Glutamatergic neuron (in vitro differentiated cells): Measurements from ENCODE around the gene PIP5K1B. TPM values are rescaled to one million over a fixed set of nuclear protein-coding genes. Genes with fewer than 3 reads are reported as not detected.

ENCODE experiments used
- DNase-seq: peaks from one replicate; pipeline ENCODE4 v3.0.0; 2022
- H3K27ac Mint-ChIP-seq: one replicate; pipeline ENCODE4 v1.8.0; 2020; ENCODE audit warnings: mild to moderate bottlenecking, mixed read lengths, inconsistent platforms; ENCODE audit not compliant: unreplicated experiment
- H3K27me3 Mint-ChIP-seq: one replicate; pipeline ENCODE4 v1.8.0; 2020; ENCODE audit warnings: mild to moderate bottlenecking, moderate library complexity, mixed read lengths, inconsistent platforms; ENCODE audit not compliant: unreplicated experiment
- H3K36me3 Mint-ChIP-seq: one replicate; pipeline ENCODE4 v1.8.0; 2020; ENCODE audit warnings: mild to moderate bottlenecking, mixed read lengths, inconsistent platforms; ENCODE audit not compliant: unreplicated experiment
- H3K4me1 Mint-ChIP-seq: one replicate; pipeline ENCODE4 v1.8.0; 2020; ENCODE audit warnings: mild to moderate bottlenecking, low read depth, mixed read lengths, inconsistent platforms; ENCODE audit not compliant: unreplicated experiment
- H3K4me3 Mint-ChIP-seq: one replicate; pipeline ENCODE4 v1.8.0; 2020; ENCODE audit warnings: mild to moderate bottlenecking, mixed read lengths, inconsistent platforms; ENCODE audit not compliant: unreplicated experiment
- H3K9me3 Mint-ChIP-seq: one replicate; pipeline ENCODE4 v1.8.0; 2020; ENCODE audit warnings: mild to moderate bottlenecking, moderate library complexity, mixed read lengths, inconsistent platforms; ENCODE audit not compliant: unreplicated experiment
- total RNA-seq: library from RNA; stranded (reverse); fragmentation: NEBNext Ultra II Directional; extraction: Animal tissue kit (Norgen Biotek cat#: 25700); gene quantifications from one replicate; pipeline ENCODE4 v1.2.1, GENCODE V29; 2021; ENCODE audit not compliant: unreplicated experiment
- TF ChIP-seq, protein P1 (sequence below): fragments of 200-600 bp; sonication (generic); IDR thresholded peaks from one replicate; pipeline ENCODE4 v1.5.0; 2021; ENCODE audit not compliant: partially characterized antibody, unreplicated experiment

PIP5K1B gene
- total RNA-seq, 1 donor from 2014 or later, result 0.27 TPM

DNA sequence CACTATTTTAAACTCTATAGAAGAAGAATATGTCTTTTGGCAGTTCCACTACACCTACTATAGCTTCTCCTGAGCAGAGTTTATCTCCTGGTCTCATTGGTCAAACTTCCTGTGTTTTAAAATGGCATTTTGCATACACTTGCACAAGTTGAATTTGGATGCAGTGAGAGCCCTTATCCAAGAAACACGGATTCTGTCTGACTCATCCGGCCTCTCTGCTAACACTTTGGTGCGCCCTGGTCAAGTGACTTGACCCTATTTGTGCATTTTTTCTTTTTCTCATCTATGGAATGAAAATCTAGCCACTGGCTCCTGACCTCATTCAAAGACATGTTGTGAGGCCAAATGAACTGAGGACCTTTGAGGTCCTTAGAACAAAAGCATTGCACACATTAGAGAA is 20.0 kb downstream of the PIP5K1B start:
- no peaks in the 10 kb centered on the region for H3K4me1 Mint-ChIP-seq
- no peak for DNase-seq
- H3K27ac Mint-ChIP-seq, result no peak overlapping the region
- H3K4me3 Mint-ChIP-seq, result no peak overlapping the region
- TF ChIP-seq, protein P1, sequence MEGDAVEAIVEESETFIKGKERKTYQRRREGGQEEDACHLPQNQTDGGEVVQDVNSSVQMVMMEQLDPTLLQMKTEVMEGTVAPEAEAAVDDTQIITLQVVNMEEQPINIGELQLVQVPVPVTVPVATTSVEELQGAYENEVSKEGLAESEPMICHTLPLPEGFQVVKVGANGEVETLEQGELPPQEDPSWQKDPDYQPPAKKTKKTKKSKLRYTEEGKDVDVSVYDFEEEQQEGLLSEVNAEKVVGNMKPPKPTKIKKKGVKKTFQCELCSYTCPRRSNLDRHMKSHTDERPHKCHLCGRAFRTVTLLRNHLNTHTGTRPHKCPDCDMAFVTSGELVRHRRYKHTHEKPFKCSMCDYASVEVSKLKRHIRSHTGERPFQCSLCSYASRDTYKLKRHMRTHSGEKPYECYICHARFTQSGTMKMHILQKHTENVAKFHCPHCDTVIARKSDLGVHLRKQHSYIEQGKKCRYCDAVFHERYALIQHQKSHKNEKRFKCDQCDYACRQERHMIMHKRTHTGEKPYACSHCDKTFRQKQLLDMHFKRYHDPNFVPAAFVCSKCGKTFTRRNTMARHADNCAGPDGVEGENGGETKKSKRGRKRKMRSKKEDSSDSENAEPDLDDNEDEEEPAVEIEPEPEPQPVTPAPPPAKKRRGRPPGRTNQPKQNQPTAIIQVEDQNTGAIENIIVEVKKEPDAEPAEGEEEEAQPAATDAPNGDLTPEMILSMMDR, result no peak
- no peaks in the 10 kb centered on the region for H3K9me3 Mint-ChIP-seq
- H3K36me3 Mint-ChIP-seq, result peaks cover 5% of the 10 kb centered on the region
- no peaks in the 10 kb centered on the region for H3K27me3 Mint-ChIP-seq

DNA sequence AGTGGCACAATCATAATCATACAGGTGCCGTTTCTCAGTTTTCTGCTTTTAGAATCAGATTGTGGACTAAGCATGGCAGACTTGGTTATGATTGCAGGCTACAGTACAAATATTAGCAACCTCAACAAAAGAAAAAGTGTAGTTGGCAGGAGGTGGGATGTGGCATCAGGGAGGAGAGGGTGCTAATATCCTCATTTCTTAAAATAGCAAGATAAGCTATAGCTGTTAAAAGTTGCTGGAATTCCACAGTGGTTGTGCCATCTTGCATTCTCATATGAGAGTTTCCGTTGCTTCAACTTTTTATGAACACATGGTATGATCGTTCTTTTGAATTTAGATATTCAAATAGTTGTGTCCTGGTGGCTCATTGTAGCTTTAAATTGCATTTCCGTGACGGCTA is 21.4 kb downstream of the PIP5K1B start:
- Mint-ChIP-seq H3K9me3 (no peaks in the 10 kb centered on the region), H3K27me3 (no peaks in the 10 kb centered on the region), H3K36me3 (peaks cover 5% of the 10 kb centered on the region), H3K27ac (no peak overlapping the region), H3K4me3 (no peak overlapping the region), H3K4me1 (no peaks in the 10 kb centered on the region)
- TF ChIP-seq, protein P1, result no peak
- no peak for DNase-seq

DNA sequence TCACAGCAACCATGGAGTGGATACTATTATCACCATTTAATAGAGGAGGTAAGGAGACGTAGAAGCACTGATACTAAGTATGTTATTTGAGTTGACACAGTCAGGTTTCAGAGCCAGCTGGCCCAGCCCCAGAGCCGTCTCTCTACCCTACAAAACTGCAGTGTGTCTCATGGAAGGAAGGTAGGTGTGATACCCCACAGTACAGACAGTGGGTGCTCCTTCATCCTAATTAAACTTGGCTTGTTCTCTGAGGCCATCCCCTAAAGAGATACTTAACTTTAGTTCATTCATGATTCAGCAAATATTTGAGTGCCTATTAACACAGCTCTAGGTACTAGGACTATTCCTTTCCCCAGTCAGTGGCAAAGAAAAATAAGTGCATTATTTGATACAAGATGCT is 22.6 kb downstream of the PIP5K1B start:
- TF ChIP-seq, protein P1, result no peak
- no peaks in the 10 kb centered on the region for H3K27me3 Mint-ChIP-seq

DNA sequence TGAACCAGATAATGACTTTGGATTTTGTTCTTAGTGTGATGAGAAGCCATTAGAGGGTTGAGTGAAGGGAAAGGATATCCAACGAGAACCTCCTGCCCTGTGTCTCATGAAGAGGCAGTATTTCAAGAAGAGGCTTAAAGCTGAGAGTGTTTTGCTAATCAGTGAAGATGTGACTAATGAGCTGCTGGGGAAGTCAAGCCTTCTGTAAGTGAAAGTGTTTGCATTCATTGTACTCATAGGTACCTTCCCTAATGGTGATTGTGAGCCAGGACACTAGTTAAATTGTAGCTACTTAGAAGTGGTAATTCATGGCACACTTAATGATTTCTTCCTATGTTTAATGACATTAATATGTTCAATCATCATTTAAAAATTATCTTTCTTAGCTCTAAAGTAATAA is 23.7 kb downstream of the PIP5K1B start:
- peaks cover 5% of the 10 kb centered on the region for H3K36me3 Mint-ChIP-seq
- H3K4me3 Mint-ChIP-seq, result no peak overlapping the region
- H3K27ac Mint-ChIP-seq, result no peak overlapping the region
- no peak for DNase-seq
- no peaks in the 10 kb centered on the region for H3K9me3 Mint-ChIP-seq
- no peaks in the 10 kb centered on the region for H3K4me1 Mint-ChIP-seq
- TF ChIP-seq, protein P1, result no peak
- no peaks in the 10 kb centered on the region for H3K27me3 Mint-ChIP-seq

More for the DNA sequence above, 22.6 kb downstream of the PIP5K1B start:
- Mint-ChIP-seq H3K36me3 (peaks cover 5% of the 10 kb centered on the region), H3K9me3 (no peaks in the 10 kb centered on the region), H3K4me1 (no peaks in the 10 kb centered on the region), H3K4me3 (no peak overlapping the region), H3K27ac (no peak overlapping the region)
- no peak for DNase-seq

DNA sequence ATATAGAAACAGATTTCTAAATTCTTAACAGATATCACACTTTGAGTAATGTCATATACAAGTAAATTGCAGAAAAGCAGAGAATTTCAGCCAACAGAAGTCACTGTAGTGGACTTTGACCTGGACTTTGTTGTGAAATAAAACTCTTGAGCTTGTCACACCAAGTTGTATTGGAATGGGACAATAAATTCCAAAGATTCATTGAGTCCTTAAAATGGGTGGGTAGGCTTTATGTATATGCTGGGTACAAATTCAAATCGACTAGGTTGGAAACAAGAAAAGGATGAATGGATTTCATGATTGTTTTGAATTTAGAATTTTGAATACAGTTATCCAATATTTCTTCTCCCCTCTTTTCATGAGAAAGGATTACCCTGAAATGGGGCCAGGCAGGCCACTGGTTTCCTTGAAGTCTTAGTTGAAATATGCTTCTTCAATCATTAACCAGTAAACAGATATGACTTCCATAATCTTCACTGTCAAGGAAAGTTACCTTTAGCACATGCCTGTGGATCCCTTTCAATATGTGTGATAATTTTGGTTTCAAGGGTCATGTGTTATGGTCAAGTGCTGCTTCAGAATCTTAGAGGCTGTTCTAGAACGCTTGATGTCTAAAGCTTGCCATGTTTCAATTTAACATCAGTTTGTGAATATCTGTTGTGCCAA is 25.7 kb downstream of the PIP5K1B start:
- no peak overlapping the region for H3K27ac Mint-ChIP-seq
- no peak for DNase-seq
- no peaks in the 10 kb centered on the region for H3K9me3 Mint-ChIP-seq
- H3K27me3 Mint-ChIP-seq, result no peaks in the 10 kb centered on the region
- H3K4me3 Mint-ChIP-seq, result no peak overlapping the region
- H3K36me3 Mint-ChIP-seq, result no peaks in the 10 kb centered on the region
- TF ChIP-seq, protein P1, result no peak
- no peaks in the 10 kb centered on the region for H3K4me1 Mint-ChIP-seq
